CD1c-positive myeloid dendritic cell (primary cell): Measurements from ENCODE around the gene SLC2A5.

Experiments
- DNase-seq: peaks from one replicate; pipeline ENCODE4 v3.0.0-alpha.2; 2016; ENCODE audit errors: extremely low spot score

The SLC2A5 gene, protein sequence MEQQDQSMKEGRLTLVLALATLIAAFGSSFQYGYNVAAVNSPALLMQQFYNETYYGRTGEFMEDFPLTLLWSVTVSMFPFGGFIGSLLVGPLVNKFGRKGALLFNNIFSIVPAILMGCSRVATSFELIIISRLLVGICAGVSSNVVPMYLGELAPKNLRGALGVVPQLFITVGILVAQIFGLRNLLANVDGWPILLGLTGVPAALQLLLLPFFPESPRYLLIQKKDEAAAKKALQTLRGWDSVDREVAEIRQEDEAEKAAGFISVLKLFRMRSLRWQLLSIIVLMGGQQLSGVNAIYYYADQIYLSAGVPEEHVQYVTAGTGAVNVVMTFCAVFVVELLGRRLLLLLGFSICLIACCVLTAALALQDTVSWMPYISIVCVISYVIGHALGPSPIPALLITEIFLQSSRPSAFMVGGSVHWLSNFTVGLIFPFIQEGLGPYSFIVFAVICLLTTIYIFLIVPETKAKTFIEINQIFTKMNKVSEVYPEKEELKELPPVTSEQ

GRCh38 chr1:9069326-9070100, at the start of gene SLC2A5:
TSS of gene SLC2A5 (minus strand) at chr1:9069635. CDS start at chr1:9069536, 99 bp downstream.
- DNase-seq, result peak; percentile 86

DNA sequence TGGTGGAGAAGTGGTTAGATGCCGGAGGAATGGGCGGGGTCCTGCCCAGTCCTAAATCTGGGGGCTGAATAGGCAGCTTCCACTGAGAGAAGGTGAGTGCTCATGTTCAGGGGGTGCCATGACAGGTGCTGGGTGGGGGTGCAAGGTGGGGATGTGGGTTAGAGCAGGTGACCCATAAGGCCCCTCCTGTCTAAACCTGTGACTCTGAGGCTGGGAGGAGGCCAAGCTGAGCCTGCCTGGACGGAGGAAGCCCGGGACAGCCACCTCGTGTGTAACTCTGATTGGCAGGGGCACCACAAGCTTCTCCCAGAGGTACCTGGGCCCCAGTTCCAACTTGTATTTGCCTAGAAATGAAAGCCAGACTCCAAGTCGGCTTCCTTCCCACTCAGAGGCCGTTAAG, 48.8 kb upstream of the SLC2A5 start:
- DNase-seq, result no peak

DNA sequence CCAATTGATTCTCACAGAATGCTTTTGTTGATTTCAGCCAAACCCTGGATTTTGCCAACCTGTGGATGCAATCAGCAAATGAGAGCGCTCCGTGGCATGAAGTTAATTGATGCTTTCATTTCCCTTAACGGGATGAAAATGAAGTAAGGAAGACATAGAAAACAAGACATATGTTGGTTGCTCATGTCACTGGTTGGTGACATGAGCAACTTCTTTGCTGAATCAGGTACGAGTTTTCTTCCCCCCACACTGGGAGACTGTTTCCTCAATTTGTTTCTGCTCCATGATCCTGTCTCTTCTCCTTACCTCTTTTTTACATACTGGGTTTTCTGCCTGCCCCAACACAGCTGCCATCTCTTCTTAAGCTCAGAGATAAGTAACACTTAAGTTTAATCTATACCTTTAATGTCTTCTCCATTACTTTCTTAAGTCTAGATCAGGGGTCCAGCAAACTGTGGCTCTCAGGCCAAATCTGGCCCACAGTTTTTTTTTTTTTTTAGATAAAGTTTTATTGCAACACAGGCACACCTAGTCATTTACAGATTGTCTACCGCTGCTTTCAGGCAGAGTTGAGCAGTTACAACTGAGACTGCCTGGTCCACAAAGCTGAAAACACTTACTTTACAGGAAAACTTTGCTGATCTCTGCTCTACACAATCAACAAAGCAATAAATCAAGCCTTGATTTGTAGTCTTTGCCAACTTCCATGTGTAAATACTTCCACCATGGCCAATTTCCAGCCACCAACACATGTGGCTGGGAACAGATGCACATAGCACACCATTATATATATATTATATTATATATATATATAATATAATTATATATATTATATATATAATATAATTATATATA, 46.1 kb upstream of the SLC2A5 start:
- peak; percentile 25 for DNase-seq

- no peak for DNase-seq
These were observed 43.8 kb upstream of the SLC2A5 start for GRCh38 chr1:9112961-9113880.

GRCh38 chr1:9111957-9112356, 42.5 kb upstream of the SLC2A5 start:
- DNase-seq, result no peak

DNA sequence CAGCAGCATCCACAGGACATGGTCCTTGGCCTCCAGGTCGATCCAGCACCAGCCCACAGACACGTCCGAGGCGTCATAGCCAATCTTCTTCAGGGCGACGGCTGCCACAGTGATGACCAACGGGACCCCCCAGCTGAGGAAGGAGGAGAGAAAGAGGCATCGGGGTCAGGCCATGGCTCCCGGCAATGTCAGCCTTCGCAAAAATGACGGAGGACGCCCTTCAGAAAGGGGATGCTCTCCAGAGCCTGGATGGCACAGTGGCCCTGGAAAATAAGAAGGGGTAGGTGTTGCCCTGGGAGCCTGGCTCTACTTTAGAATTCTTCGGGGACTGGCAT, 41.9 kb upstream of the SLC2A5 start:
- no peak for DNase-seq

GRCh38 chr1:9110669-9111356, 41.4 kb upstream of the SLC2A5 start:
- peak; percentile 82 for DNase-seq

DNA sequence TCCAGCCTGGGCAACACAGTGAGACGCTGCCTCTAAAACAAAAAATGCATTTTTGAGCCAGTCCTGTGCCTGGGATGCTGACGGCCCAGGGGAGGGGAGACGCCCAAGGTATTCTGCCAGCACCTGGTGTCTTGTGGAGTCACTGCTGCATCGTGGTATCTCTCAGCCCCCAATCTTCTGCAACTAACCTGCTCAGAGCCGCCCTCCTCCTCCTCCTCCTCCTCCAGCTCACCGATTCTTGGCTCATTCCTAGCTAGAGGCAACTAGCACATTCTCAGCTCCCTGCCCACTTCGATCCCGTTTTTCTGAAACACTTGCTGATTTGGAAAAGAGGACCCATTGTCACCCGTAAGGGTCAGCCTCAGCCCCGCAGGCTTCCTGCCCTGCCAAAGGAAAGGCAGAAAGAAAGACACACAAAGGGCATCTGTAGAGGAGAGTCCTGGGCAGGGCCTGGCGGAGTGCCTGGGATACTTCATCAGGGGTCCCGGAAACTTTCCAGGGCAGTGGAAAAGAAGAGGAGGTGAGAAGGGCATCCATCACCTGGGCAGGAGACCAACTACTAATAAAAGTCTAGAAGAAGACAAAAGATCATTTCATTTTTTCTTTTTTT, 38.7 kb upstream of the SLC2A5 start:
- no peak for DNase-seq

GRCh38 chr1:9107136-9107535, 37.7 kb upstream of the SLC2A5 start:
- no peak for DNase-seq

GRCh38 chr1:9106286-9106685, 36.9 kb upstream of the SLC2A5 start:
- no peak for DNase-seq

- no peak for DNase-seq
These were observed 36.0 kb upstream of the SLC2A5 start for GRCh38 chr1:9105336-9105867.

DNA sequence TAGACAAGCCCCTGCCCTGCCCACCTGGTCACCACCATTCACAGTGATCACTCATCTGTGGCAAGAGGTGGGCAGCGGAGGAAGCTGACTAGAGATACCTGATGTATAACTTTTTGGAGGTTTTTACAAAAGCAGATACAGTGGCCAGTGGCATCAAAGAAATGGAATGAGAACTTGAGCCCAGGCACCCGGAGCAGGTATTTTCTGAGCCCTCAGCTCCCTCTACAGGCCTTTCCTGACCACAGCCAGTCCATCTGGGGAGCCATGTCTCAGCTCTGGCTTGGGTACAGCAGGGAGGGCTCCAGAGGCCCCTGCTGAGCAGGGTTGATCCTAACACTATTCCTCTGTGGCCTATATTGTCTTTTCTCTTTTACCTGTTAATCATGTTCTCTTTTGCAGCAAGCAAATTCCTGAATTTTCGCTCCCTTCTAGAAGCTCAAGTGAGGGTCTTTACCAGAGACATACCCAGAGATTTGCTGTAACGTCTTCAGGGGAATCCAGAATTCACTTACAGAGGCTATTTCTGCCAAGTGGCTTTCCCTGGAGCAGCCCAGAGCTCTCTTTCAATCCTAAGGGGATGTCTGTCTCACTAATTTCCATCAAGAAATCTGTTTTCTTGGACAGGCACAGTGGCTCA, 32.2 kb upstream of the SLC2A5 start:
- DNase-seq, result peak; percentile 62

- no peak for DNase-seq
These were observed 31.1 kb upstream of the SLC2A5 start for GRCh38 chr1:9100471-9101043.

DNA sequence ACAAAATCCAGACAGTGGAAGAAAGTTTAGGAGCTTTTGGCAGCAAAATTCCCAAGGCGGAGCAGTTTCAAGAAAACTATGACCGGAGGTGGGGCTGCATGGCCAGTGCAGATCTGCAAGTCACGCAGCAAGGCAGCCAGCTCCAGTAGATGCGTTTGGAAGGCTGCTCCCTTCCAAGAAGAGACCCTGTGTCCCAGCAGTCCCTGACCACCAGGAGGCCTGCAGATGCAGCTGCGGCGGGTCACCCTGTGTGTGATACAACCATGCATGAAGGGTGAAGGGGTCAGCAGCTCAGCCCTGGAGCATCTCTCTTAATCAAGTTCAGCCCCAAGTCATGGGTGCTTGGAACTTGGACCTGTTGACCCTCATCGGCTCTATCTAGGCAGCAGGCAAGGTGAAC, 30.1 kb upstream of the SLC2A5 start:
- no peak for DNase-seq

- DNase-seq, result no peak
These were observed 28.7 kb upstream of the SLC2A5 start for GRCh38 chr1:9097947-9098705.

DNA sequence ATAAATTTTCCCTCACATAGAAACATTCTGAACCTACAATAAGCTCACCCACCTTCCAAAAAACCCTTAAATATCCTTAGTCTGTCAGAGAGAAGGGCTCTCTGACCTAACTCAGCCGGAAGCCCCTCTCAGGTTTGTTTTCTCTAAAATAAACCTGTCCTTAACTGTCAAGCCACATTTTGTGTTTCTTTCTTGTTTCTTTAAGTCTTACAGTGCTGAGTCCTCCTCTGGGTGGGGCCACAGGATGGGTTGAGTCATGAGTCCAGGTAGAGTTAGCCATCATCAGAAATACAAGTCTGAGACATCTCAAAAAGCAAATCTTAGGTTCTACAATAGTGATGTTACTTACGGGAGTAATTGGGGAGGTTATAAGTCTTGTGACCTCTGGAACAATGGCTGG, 26.4 kb upstream of the SLC2A5 start:
- DNase-seq, result no peak

GRCh38 chr1:9093996-9094595, 24.7 kb upstream of the SLC2A5 start:
- peak; percentile 39 for DNase-seq

DNA sequence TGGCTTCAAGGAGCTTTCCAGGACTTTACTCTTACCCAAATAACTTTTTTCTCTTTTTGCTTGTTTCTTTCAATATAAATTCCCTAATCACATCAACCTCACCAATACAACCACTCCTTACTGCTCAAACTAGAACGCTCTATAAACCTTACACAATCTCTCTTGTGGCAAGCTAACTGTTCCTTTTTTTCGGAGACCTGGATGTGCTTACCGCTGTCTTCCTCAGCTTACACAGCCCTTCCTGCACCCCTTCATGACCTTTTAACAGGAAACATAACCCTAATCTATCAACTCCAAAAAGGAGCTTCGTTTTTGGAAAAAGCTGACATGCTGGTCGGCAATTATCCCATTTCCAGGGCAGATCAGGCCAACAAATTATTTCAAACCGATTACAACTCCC, 24.1 kb upstream of the SLC2A5 start:
- no peak for DNase-seq
